GM23338 (cell line): Measurements from ENCODE around the gene ZBTB48. TPM values are rescaled to one million over a fixed set of nuclear protein-coding genes. Genes with fewer than 3 reads are reported as not detected.
A peak's percentile ranks its signal among the peaks of the same experiment; 100 is the strongest.
"Not testable (repeated sequence)": the region's sequence is repeated elsewhere in the genome, so short reads cannot be mapped to it uniquely, and the experiment has no call there.

Source experiments
- ATAC-seq: fragments of 200-7000 bp; cut with Tn5 transposase; 3 replicates; pipeline ENCODE4 v1.9.1; 2020
- DNase-seq: peaks from one replicate; pipeline ENCODE4 v3.0.0-alpha.2; 2015; ENCODE audit warnings: low spot score
- H2AFZ ChIP-seq: fragments of 200-600 bp; sonication (generic); 2 replicates; pipeline ENCODE4 v1.8.0; 2016; ENCODE audit warnings: antibody characterized with exemption, mild to moderate bottlenecking, moderate library complexity
- H3F3A ChIP-seq: fragments of 200-600 bp; sonication (generic); replicated peaks from 2 replicates; pipeline ENCODE4 v1.8.0; 2017; ENCODE audit warnings: antibody characterized with exemption, mixed run types, low read depth
- H3K27ac ChIP-seq: fragments of 200-600 bp; sonication (generic); 2 replicates; pipeline ENCODE4 v1.6.1; 2016; ENCODE audit warnings: low read depth
- H3K27me3 ChIP-seq: fragments of 200-600 bp; sonication (generic); 2 replicates; pipeline ENCODE4 v1.8.0; 2016; ENCODE audit warnings: mild to moderate bottlenecking, mixed run types, moderate library complexity; ENCODE audit not compliant: insufficient read depth
- H3K36me3 ChIP-seq: fragments of 200-600 bp; sonication (generic); 2 replicates; pipeline ENCODE4 v1.8.0; 2016; ENCODE audit warnings: mild to moderate bottlenecking; ENCODE audit not compliant: insufficient read depth
- H3K4me1 ChIP-seq: fragments of 200-600 bp; sonication (generic); 2 replicates; pipeline ENCODE4 v1.8.0; 2016; ENCODE audit warnings: mild to moderate bottlenecking, moderate library complexity; ENCODE audit not compliant: insufficient read depth
- H3K4me2 ChIP-seq: fragments of 200-600 bp; sonication (generic); 2 replicates; pipeline ENCODE4 v1.7.1; 2017; ENCODE audit warnings: mixed run types
- H3K4me3 ChIP-seq: fragments of 200-600 bp; sonication (generic); 2 replicates; pipeline ENCODE4 v1.6.1; 2016; ENCODE audit warnings: mixed run types
- H3K79me2 ChIP-seq: fragments of 200-600 bp; sonication (generic); replicated peaks from 2 replicates; pipeline ENCODE4 v1.8.0; 2017; ENCODE audit warnings: mild to moderate bottlenecking; ENCODE audit not compliant: insufficient read depth
- H3K9me2 ChIP-seq: fragments of 200-600 bp; sonication (generic); 2 replicates; pipeline ENCODE4 v1.8.0; 2017; ENCODE audit not compliant: insufficient read depth
- H4K20me1 ChIP-seq: fragments of 200-600 bp; sonication (generic); replicated peaks from 2 replicates; pipeline ENCODE4 v1.8.0; 2017; ENCODE audit warnings: mild to moderate bottlenecking; ENCODE audit not compliant: insufficient read depth
- H3K27ac Mint-ChIP-seq: 2 replicates; pipeline ENCODE4 v1.8.0; 2020; ENCODE audit warnings: inconsistent platforms, mild to moderate bottlenecking, moderate library complexity, mixed read lengths
- H3K27me3 Mint-ChIP-seq: 3 replicates; pipeline ENCODE4 v1.8.0; 2022; ENCODE audit warnings: low read depth, mild to moderate bottlenecking, moderate library complexity, mixed read lengths, inconsistent platforms; ENCODE audit not compliant: insufficient read depth, poor library complexity
- H3K36me3 Mint-ChIP-seq: 3 replicates; pipeline ENCODE4 v1.8.0; 2021; ENCODE audit warnings: low read depth, mild to moderate bottlenecking, inconsistent platforms, moderate library complexity, mixed read lengths
- H3K4me1 Mint-ChIP-seq: 3 replicates; pipeline ENCODE4 v1.8.0; 2020; ENCODE audit warnings: mild to moderate bottlenecking, inconsistent platforms, mixed read lengths
- H3K4me3 Mint-ChIP-seq: 3 replicates; pipeline ENCODE4 v1.8.0; 2021; ENCODE audit warnings: moderate library complexity, mild to moderate bottlenecking, inconsistent platforms, mixed read lengths
- H3K9me3 Mint-ChIP-seq: 3 replicates; pipeline ENCODE4 v1.8.0; 2020; ENCODE audit warnings: moderate library complexity, mild to moderate bottlenecking, inconsistent platforms, mixed read lengths
- CREB1 ChIP-seq: fragments of 250-450 bp; sonication (Bioruptor Pico); IDR thresholded peaks from 2 replicates; pipeline ENCODE4 v1.5.0; 2020; ENCODE audit warnings: low read depth, mild to moderate bottlenecking, moderate library complexity
- EZH2phosphoT487 ChIP-seq: fragments of 200-600 bp; sonication (generic); IDR thresholded peaks from one replicate; pipeline ENCODE4 v1.8.1; 2018; ENCODE audit warnings: antibody characterized with exemption; ENCODE audit not compliant: unreplicated experiment
- JUNB ChIP-seq: IDR thresholded peaks from one replicate; pipeline ENCODE4 v1.6.1; 2016; ENCODE audit warnings: antibody characterized with exemption; ENCODE audit not compliant: unreplicated experiment
- NANOG ChIP-seq: IDR thresholded peaks from 2 replicates; pipeline ENCODE4 v1.6.1; 2016; ENCODE audit warnings: antibody characterized with exemption, borderline replicate concordance
- REST ChIP-seq: IDR thresholded peaks from one replicate; pipeline ENCODE4 v1.6.1; 2018; ENCODE audit warnings: antibody characterized with exemption; ENCODE audit not compliant: unreplicated experiment
- ZNF114 ChIP-seq: fragments of 250-450 bp; sonication (Bioruptor Pico); IDR thresholded peaks from 2 replicates; pipeline ENCODE4 v1.5.0; 2020; ENCODE audit warnings: mild to moderate bottlenecking, moderate library complexity
- polyA plus RNA-seq: library from polyadenylated mRNA; unstranded; fragments of >200 nt; fragmentation: Nextera tagmentation; extraction: Ambion mirVana; gene quantifications from 2 replicates; pipeline ENCODE4 v1.2.1, GENCODE V29; 2016
- total RNA-seq: library from RNA; depleted of rRNA; stranded (reverse); fragments of >200 nt; shearing (Covaris generic); gene quantifications from 2 replicates; pipeline ENCODE4 v1.2.3, GENCODE V29; 2014
- TF ChIP-seq, protein P1 (sequence below), 2 experiments: fragments of 200-600 bp in 1 of 2; sonication (generic) in 1 of 2; conservative IDR thresholded peaks; 2 replicates each; pipeline versions ENCODE4 v1.5.1 to v1.6.1; 2016 to 2017; ENCODE audit warnings: antibody characterized with exemption in 2 of 2, low read depth in 2 of 2, mild to moderate bottlenecking in 2 of 2, moderate library complexity in 1 of 2
- TF ChIP-seq, protein P2 (sequence below): IDR thresholded peaks from 2 replicates; pipeline ENCODE4 v1.6.1; 2016; ENCODE audit warnings: antibody characterized with exemption

Gene ZBTB48
- total and polyA plus RNA-seq, 2 experiments from 2014 or later, result 17.3 to 25.5 TPM

GRCh38 chr1:6599141-6599975 is 19.6 kb downstream of the ZBTB48 start:
- Mint-ChIP-seq H3K4me3 (peak overlapping the region; percentile 53), H3K4me1 (peaks cover 19% of the 10 kb centered on the region), H3K27ac (no peak overlapping the region), H3K27me3 (peaks cover 20% of the 10 kb centered on the region), H3K9me3 (no peaks in the 10 kb centered on the region), H3K36me3 (peaks cover 59% of the 10 kb centered on the region)
- TF ChIP-seq NANOG, result no peak
- no peak for TF ChIP-seq CREB1
- TF ChIP-seq, protein P1, sequence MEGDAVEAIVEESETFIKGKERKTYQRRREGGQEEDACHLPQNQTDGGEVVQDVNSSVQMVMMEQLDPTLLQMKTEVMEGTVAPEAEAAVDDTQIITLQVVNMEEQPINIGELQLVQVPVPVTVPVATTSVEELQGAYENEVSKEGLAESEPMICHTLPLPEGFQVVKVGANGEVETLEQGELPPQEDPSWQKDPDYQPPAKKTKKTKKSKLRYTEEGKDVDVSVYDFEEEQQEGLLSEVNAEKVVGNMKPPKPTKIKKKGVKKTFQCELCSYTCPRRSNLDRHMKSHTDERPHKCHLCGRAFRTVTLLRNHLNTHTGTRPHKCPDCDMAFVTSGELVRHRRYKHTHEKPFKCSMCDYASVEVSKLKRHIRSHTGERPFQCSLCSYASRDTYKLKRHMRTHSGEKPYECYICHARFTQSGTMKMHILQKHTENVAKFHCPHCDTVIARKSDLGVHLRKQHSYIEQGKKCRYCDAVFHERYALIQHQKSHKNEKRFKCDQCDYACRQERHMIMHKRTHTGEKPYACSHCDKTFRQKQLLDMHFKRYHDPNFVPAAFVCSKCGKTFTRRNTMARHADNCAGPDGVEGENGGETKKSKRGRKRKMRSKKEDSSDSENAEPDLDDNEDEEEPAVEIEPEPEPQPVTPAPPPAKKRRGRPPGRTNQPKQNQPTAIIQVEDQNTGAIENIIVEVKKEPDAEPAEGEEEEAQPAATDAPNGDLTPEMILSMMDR (conservative IDR thresholded peaks at IDR 0.05; ENCODE audit: low read depth in 2 of 2), result no peak
- H3F3A ChIP-seq, result peaks cover 10% of the 10 kb centered on the region; the same call in 1 of the 2 replicates
- peaks cover 41% of the 10 kb centered on the region for H4K20me1 ChIP-seq
- H3K4me2 ChIP-seq, result peak overlapping the region; percentile 81; the same call in 1 of the 2 replicates
- H3K9me2 ChIP-seq, result no peaks in the 10 kb centered on the region
- H3K4me1 ChIP-seq, result peaks cover 9% of the 10 kb centered on the region
- peaks cover 5% of the 10 kb centered on the region for H3K36me3 ChIP-seq
- no peak overlapping the region for H3K27ac ChIP-seq
- H2AFZ ChIP-seq, result no peak overlapping the region
- no peak for ATAC-seq
- 0 out of 2 replicates have a peak overlapping the region, but pooled peaks have one; percentile 34 for H3K4me3 ChIP-seq
- DNase-seq, result no peak
- H3K79me2 ChIP-seq, result peaks cover 57% of the 10 kb centered on the region
- peaks cover 5% of the 10 kb centered on the region; the same call in 1 of the 2 replicates for H3K27me3 ChIP-seq

DNA sequence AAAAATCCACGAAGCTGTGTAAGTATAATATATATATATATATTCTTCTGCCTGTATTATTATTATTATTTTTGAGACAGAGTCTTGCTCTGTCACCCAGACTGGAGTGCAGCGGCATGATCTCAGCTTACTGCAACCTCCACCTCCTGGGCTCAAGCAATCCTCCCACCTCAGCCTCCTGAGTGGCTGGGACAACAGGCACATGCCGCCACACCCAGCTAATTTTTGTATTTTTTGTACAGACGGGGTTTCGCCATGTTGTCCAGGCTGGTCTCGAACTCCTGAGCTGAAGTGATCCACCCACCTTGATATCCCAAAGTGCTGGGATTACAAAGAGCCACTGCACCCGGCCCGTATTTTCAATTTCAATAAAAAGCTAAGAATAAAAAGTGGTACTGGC is 20.2 kb downstream of the ZBTB48 start:
- DNase-seq, H3K27ac ChIP-seq, ATAC-seq, H3K9me2 ChIP-seq, H3K36me3 ChIP-seq, H3K9me3 Mint-ChIP-seq, H3K4me1 ChIP-seq, H3K27me3 ChIP-seq, H2AFZ ChIP-seq, H3F3A ChIP-seq: not testable (repeated sequence)
- peak overlapping the region; percentile 98 for H3K4me3 ChIP-seq
- peak overlapping the region; percentile 75; the same call in 1 of the 2 replicates for H3K27ac Mint-ChIP-seq
- peaks cover 20% of the 10 kb centered on the region for H3K4me1 Mint-ChIP-seq
- peak overlapping the region; percentile 91 for H3K4me3 Mint-ChIP-seq
- H3K4me2 ChIP-seq, result peak overlapping the region; percentile 81
- H3K79me2 ChIP-seq, result peaks cover 57% of the 10 kb centered on the region
- H3K27me3 Mint-ChIP-seq, result peaks cover 20% of the 10 kb centered on the region
- H4K20me1 ChIP-seq, result peaks cover 41% of the 10 kb centered on the region
- H3K36me3 Mint-ChIP-seq, result peaks cover 55% of the 10 kb centered on the region

DNA sequence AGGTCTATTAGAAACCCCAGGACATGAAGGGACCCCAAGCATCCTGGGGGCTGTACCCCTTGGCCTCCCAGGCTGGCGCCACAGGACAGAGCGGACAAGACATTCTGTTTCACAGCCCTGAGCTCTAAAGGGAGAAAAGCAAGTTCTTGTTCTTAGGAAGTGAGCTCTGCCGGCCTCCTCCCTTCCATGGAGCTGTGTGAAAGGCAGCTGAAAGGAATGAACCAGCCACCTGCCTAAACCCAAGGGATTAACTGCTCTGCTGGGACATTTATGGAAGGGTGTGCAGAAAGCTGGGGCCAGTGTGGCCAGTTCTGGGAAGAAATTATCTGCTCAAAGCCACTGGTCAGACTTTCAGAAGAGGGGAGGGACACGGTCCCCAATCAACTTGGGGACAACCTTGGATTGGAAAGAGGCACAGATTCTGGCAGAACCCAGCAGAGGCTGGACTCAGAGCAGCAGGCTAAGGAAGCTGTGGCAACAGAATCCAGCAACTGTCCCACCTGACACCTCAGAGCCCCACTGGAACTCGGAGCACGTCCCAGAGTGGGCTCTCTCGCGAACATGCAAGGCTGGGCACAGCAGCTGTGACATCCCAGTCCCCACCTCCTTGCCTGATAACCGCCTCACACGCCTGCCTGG is 20.7 kb downstream of the ZBTB48 start:
- H3K36me3 Mint-ChIP-seq, result peaks cover 49% of the 10 kb centered on the region
- peak overlapping the region; percentile 81 for H3K4me2 ChIP-seq
- no peak overlapping the region for H3K27ac ChIP-seq
- H3K4me1 Mint-ChIP-seq, result peaks cover 20% of the 10 kb centered on the region
- no peak for ATAC-seq
- H3K9me2 ChIP-seq, result no peaks in the 10 kb centered on the region
- H3K36me3 ChIP-seq, result no peaks in the 10 kb centered on the region; the same call in 1 of the 2 replicates
- peaks cover 9% of the 10 kb centered on the region for H3K4me1 ChIP-seq
- H2AFZ ChIP-seq, result no peak overlapping the region
- no peak for DNase-seq
- H3K9me3 Mint-ChIP-seq, result no peaks in the 10 kb centered on the region
- peak overlapping the region; percentile 98 for H3K4me3 ChIP-seq
- H3K27ac Mint-ChIP-seq, result peak overlapping the region; percentile 88
- peaks cover 10% of the 10 kb centered on the region; the same call in 1 of the 2 replicates for H3F3A ChIP-seq
- H3K27me3 Mint-ChIP-seq, result peaks cover 20% of the 10 kb centered on the region
- peaks cover 41% of the 10 kb centered on the region for H4K20me1 ChIP-seq
- H3K27me3 ChIP-seq, result peaks cover 5% of the 10 kb centered on the region; the same call in 1 of the 2 replicates
- H3K79me2 ChIP-seq, result peaks cover 57% of the 10 kb centered on the region
- peak overlapping the region; percentile 91 for H3K4me3 Mint-ChIP-seq
- no peak for TF ChIP-seq ZNF114
- TF ChIP-seq CREB1, result no peak
- TF ChIP-seq NANOG, result no peak
- no peak for TF ChIP-seq JUNB
- no peak for TF ChIP-seq EZH2phosphoT487
- no peak for TF ChIP-seq REST
- TF ChIP-seq, protein P2, sequence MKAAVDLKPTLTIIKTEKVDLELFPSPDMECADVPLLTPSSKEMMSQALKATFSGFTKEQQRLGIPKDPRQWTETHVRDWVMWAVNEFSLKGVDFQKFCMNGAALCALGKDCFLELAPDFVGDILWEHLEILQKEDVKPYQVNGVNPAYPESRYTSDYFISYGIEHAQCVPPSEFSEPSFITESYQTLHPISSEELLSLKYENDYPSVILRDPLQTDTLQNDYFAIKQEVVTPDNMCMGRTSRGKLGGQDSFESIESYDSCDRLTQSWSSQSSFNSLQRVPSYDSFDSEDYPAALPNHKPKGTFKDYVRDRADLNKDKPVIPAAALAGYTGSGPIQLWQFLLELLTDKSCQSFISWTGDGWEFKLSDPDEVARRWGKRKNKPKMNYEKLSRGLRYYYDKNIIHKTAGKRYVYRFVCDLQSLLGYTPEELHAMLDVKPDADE, result no peak
